Stomach (tissue), 9 donors: ENCODE data around the gene SLC25A48. TPM values are rescaled to one million over a fixed set of nuclear protein-coding genes. Genes with fewer than 3 reads are reported as not detected.

ENCODE experiments used
- DNase-seq, 2 donors: peaks; one replicate each; pipeline versions ENCODE4 v3.0.0 to v3.0.0-alpha.2; 2013 to 2019
- H3K27ac ChIP-seq, 5 donors: fragments of 200-600 bp in 4 of 5; sonication (generic) in 4 of 5; one replicate each; pipeline ENCODE4 v1.5.1; 2013 to 2019; ENCODE audit warnings: mild to moderate bottlenecking in 1 of 5, moderate library complexity in 1 of 5
- H3K27me3 ChIP-seq, 3 donors: fragments of 200-600 bp; sonication (generic); one replicate each; pipeline ENCODE4 v1.5.1; 2017 to 2019; ENCODE audit warnings: mixed run types in 1 of 3
- H3K36me3 ChIP-seq, 4 donors: fragments of 200-600 bp; sonication (generic); 1 replicate in 3 of 4; 2 replicates in 1 of 4; pipeline ENCODE4 v1.5.1; 2016 to 2019
- H3K4me1 ChIP-seq, 4 donors: fragments of 200-600 bp; sonication (generic); one replicate each; pipeline ENCODE4 v1.5.1; 2016 to 2019
- H3K4me3 ChIP-seq, 4 donors: fragments of 200-600 bp; sonication (generic) in 3 of 4; one replicate each; pipeline ENCODE4 v1.5.1; 2016 to 2019; ENCODE audit warnings: mild to moderate bottlenecking in 1 of 4
- H3K9me3 ChIP-seq, 4 donors: fragments of 200-600 bp; sonication (generic); one replicate each; pipeline ENCODE4 v1.5.1; 2016 to 2019
- EP300 ChIP-seq: sonication (generic); formaldehyde crosslinking; IDR thresholded peaks from one replicate; pipeline ENCODE4 v1.6.1; 2017; ENCODE audit warnings: antibody characterized with exemption
- POLR2A ChIP-seq, 4 donors: fragments of 450-650 bp; IDR thresholded peaks; one replicate each; pipeline ENCODE4 v1.6.1; 2016; ENCODE audit warnings: antibody characterized with exemption in 4 of 4, control low read depth in 2 of 4, mild to moderate bottlenecking in 1 of 4, moderate library complexity in 1 of 4
- POLR2AphosphoS5 ChIP-seq, 3 donors: sonication (generic); formaldehyde crosslinking; IDR thresholded peaks; one replicate each; pipeline ENCODE4 v1.6.1; 2016; ENCODE audit warnings: antibody characterized with exemption in 3 of 3
- WGBS, 5 donors: extraction: QIAGEN DNeasy Blood & Tissue Kit in 3 of 5; methylation state at CpG; one replicate each; pipeline versions ENCODE4 v1.1.5 to v1.1.7; 2013 to 2018; 5-methylcytosine and 5-hydroxymethylcytosine counted together
- intact Hi-C: fragments of 100-400 bp; cut with DNase I; formaldehyde crosslinking; loops from one replicate; pipeline ENCODE4 v1.15.1; 2023; ENCODE audit warnings: low total_unique reads
- polyA plus RNA-seq, 3 donors: library from polyadenylated mRNA; stranded (reverse); fragments of 200-250 nt; gene quantifications; one replicate each; pipeline ENCODE4 v1.2.3, GENCODE V29; 2013
- total RNA-seq, 5 donors: library from RNA; depleted of rRNA; stranded (reverse); fragments of >200 nt; gene quantifications; one replicate each; pipeline versions ENCODE4 v1.1.0 to v1.2.3, GENCODE V29; 2014 to 2016
- TF ChIP-seq, protein P1 (sequence below), 7 experiments: fragments of 450-650 bp in 4 of 7; fragments of 200-600 bp in 3 of 7; sonication (generic) in 3 of 7; IDR thresholded peaks; one replicate each; pipeline ENCODE4 v1.5.1; 2016 to 2019; ENCODE audit warnings: antibody characterized with exemption in 7 of 7, control low read depth in 2 of 7, mild to moderate bottlenecking in 1 of 7
- donor health status: healthy with polysubstance abuse.
- donor health status: Bipolar disorder and iron deficiency.
- donor health status: healthy.

The SLC25A48 gene
- total and polyA plus RNA-seq, 8 donors = 0.13 to 0.37 TPM; not detected in 6

DNA sequence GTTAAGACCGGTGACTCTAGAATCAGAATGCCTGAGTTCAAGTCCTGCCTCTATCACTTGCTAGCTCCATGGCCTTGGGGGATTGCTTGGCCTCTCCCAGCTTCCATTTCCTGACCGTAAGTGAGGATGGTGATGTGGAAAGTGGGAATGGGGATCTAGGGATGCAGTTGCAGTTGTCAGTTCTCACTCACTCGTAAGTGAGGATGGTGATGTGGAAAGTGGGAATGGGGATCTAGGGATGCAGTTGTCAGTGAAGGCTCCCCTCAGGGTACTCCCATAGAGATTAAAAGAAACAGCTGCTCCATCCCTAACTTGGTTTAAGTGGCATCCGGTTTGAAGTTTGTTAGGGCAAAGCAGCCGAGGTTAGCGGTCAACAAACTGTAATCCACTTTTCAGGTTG is 64.2 kb downstream of the SLC25A48 start:
- TF ChIP-seq EP300 (no peak), POLR2AphosphoS5 (IDR thresholded peaks at IDR 0.05) (no peak)
- TF ChIP-seq, protein P1, sequence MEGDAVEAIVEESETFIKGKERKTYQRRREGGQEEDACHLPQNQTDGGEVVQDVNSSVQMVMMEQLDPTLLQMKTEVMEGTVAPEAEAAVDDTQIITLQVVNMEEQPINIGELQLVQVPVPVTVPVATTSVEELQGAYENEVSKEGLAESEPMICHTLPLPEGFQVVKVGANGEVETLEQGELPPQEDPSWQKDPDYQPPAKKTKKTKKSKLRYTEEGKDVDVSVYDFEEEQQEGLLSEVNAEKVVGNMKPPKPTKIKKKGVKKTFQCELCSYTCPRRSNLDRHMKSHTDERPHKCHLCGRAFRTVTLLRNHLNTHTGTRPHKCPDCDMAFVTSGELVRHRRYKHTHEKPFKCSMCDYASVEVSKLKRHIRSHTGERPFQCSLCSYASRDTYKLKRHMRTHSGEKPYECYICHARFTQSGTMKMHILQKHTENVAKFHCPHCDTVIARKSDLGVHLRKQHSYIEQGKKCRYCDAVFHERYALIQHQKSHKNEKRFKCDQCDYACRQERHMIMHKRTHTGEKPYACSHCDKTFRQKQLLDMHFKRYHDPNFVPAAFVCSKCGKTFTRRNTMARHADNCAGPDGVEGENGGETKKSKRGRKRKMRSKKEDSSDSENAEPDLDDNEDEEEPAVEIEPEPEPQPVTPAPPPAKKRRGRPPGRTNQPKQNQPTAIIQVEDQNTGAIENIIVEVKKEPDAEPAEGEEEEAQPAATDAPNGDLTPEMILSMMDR (IDR thresholded peaks at IDR 0.05) = no peak
- Histone ChIP-seq H3K27ac (no peak overlapping the region), H3K9me3 (no peaks in the 10 kb centered on the region), H3K36me3 (no peaks in the 10 kb centered on the region), H3K27me3 (peaks cover 0 to 48% (median 0%) of the 10 kb centered on the region in 3 donors), H3K4me1 (no peaks in the 10 kb centered on the region), H3K4me3 (no peak overlapping the region)
- no peak for DNase-seq
- intact Hi-C loops = no loop called here
- WGBS, 5 donors = 80 to 87% (median 84%) methylated on average over 6 of the region's 6 CpGs

DNA sequence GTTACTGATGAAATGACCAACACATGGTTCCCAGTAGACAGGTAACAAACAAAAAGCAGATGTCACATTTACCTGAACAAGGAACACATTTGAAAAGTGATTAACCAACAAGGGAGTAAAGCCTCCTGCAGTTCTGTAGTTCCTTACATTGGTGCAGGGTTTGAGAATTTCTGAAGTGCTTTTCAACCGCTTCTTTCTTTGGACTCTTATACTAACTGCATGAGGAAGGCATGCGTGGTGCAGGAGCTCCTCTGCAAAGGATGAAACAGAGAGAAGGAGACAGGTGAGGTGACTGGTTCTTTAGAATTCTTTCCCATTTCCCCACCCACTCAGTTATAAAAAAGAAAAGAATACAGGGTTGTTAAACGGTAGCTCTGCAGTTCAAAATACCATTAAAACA is 65.8 kb downstream of the SLC25A48 start:
- no peak for DNase-seq
- WGBS, 5 donors = 50 to 59% (median 56%) methylated on average over 3 of the region's 3 CpGs
- intact Hi-C loops = no loop called here
- H3K27ac ChIP-seq = no peak overlapping the region
- no peak for TF ChIP-seq POLR2A (IDR thresholded peaks at IDR 0.05)
- no peak for TF ChIP-seq EP300
- TF ChIP-seq, protein P1 (IDR thresholded peaks at IDR 0.05) = no peak
- no peak for TF ChIP-seq POLR2AphosphoS5 (IDR thresholded peaks at IDR 0.05)
- H3K4me3 ChIP-seq = no peak overlapping the region
- no peaks in the 10 kb centered on the region for H3K9me3 ChIP-seq
- H3K36me3 ChIP-seq = no peaks in the 10 kb centered on the region
- peaks cover 0 to 43% (median 0%) of the 10 kb centered on the region in 3 donors for H3K27me3 ChIP-seq
- no peaks in the 10 kb centered on the region for H3K4me1 ChIP-seq

DNA sequence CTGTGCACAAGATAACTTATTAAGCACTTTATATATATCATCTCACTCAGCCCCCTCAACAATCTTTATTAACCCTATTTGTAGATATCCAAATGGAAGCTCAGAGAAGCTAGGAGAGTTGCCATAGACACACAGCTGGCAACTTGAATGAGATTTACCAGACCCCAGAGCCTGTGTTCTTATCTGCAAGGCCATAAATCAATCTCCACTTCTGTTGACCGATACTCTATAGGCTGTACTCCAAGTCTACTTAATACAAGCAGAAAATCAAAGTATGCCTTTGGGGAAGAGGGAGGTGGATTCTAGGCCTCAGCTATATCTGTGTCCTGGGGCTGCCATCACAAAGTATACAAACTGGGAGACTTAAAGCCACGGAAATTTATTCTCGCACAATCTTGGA is 67.2 kb downstream of the SLC25A48 start:
- TF ChIP-seq POLR2AphosphoS5 (IDR thresholded peaks at IDR 0.05) (no peak), POLR2A (IDR thresholded peaks at IDR 0.05) (no peak), EP300 (no peak)
- TF ChIP-seq, protein P1 (IDR thresholded peaks at IDR 0.05) = no peak
- H3K27ac ChIP-seq = no peak overlapping the region
- no peaks in the 10 kb centered on the region for H3K4me1 ChIP-seq
- peaks cover 0 to 42% (median 0%) of the 10 kb centered on the region in 3 donors for H3K27me3 ChIP-seq
- DNase-seq = no peak
- no peaks in the 10 kb centered on the region for H3K9me3 ChIP-seq
- intact Hi-C loops = no loop called here
- 11 to 28% (median 24%) methylated on average over 3 of the region's 3 CpGs for WGBS, 5 donors
- H3K36me3 ChIP-seq = no peaks in the 10 kb centered on the region
- no peak overlapping the region for H3K4me3 ChIP-seq

DNA sequence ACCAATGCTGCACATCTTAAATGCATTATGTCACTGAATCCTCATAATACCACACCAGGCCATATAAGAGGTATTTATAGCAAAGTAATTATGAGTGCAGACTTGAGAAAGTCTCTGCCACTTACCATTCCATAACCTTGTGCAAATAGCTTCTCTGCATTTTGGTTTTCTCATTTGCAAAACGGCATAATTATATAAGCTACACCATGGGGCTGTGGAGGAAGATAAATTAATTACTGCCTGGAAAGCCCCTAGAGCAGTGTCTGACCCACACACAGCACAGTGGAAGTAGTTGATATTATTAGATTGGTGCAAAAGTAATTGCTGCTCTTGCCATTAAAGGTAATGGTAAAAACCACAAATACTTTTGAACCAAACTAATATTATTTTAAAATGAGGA is 70.7 kb downstream of the SLC25A48 start:
- no peak overlapping the region for H3K27ac ChIP-seq
- intact Hi-C loops = no loop called here
- DNase-seq = no peak
- H3K36me3 ChIP-seq = no peaks in the 10 kb centered on the region
- no peaks in the 10 kb centered on the region for H3K9me3 ChIP-seq
- no peak overlapping the region for H3K4me3 ChIP-seq
- peaks cover 0 to 43% (median 8%) of the 10 kb centered on the region in 3 donors for H3K27me3 ChIP-seq
- H3K4me1 ChIP-seq = no peaks in the 10 kb centered on the region
- TF ChIP-seq POLR2AphosphoS5 (IDR thresholded peaks at IDR 0.05) (no peak), POLR2A (IDR thresholded peaks at IDR 0.05) (no peak), EP300 (no peak)
- TF ChIP-seq, protein P1 (IDR thresholded peaks at IDR 0.05) = no peak
- 60 to 75% (median 71%) methylated on average over 1 of the region's 1 CpG for WGBS, 5 donors
